Stromal cell of bone marrow (primary cell): ENCODE measurements around the gene PRPH2.
"Not testable (repeated sequence)": the region's sequence is repeated elsewhere in the genome, so short reads cannot be mapped to it uniquely, and the experiment has no call there.

Experiments used
- DNase-seq: peaks from one replicate; pipeline ENCODE4 v3.0.0-alpha.2; 2012; ENCODE audit warnings: low read depth

PRPH2 gene

GRCh38 chr6:42698217-42698616, 24.2 kb downstream of the PRPH2 start:
- no peak for DNase-seq

GRCh38 chr6:42697268-42697655, 25.1 kb downstream of the PRPH2 start:
- DNase-seq, result no peak

DNA sequence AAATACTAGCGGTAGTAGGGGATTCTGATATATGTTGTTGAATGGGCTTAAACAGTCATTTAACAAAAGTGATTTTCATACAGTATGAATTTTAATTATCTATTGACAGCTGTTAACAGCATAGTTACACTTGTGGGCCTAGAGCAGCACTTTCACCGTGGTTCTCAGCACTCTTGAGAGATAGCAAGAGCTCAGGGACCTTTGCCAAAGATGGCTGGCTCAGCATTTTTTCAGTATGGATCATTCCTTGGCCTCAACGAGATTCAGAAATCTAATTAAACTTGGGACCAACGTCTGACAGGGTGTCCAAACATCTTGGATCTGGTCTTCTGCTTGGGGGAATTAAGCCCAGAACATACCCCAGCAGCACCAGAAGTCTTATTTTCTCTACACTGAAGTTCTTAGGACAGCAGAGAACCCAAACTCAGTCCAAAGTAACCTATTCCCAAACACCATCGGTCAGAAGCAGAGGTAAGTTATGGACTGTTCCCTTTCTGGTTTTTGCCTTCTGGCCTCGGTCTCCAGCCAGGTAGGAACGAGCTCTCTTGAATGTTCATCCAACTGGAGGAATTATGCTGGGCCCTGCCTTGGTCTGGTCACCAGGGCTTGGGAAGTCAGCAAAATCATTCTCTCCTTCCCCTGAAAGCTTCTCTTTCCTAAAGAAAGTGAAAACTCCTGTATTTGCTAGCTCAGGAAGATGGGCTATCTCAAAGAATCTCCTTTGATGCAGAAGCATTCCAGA, 25.7 kb downstream of the PRPH2 start:
- peak; percentile 49 for DNase-seq

GRCh38 chr6:42694586-42694985, 27.8 kb downstream of the PRPH2 start:
- DNase-seq, result peak; percentile 18

DNA sequence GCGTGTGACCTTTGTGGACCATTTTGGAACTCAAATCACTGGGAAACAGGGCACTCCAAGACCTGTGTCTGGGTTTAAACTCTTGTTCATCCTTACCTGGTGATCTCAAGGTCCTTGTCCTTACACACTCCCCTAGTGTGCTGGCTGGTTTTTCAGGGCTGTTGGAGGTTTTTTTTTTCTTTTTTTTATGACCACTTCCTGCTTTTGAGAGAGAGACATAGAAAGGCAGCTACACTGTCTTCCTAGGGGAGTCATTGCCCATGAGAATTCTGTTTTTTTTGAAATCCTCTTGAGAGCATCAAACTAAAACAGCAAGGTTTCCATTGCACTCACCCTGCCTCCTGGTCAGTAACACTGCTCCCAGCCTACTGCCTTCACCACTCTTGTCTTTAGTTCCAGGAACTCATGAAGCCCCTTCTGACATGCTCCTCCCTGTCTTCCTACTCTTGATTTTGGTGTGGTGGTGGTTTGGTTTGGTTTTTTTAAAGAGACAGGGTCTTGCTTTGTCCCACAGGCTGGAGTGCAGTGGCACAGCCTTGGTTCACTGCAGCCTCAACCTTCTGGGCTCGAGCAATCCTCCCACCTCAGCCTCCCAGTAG, 28.6 kb downstream of the PRPH2 start:
- no peak for DNase-seq

GRCh38 chr6:42692137-42692911, 30.1 kb downstream of the PRPH2 start:
- DNase-seq, result peak; percentile 22

DNA sequence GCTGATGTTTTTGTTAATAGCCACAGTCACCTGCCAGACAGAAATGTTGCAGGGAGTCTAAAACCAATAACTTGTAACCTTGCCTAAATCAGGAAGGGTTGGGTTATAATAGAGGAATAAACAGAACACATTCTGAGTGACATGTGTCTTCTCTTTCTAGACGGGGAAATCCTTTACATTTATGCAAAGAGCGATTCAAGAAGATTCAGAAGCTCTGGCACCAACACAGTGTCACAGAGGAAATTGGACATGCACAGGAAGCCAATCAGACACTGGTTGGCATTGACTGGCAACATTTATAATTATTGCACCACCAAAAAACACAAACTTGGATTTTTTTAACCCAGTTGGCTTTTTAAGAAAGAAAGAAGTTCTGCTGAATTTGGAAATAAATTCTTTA, 31.5 kb downstream of the PRPH2 start:
- DNase-seq, result no peak

- no peak for DNase-seq
Measured at GRCh38 chr6:42690151-42690702, 32.2 kb downstream of the PRPH2 start.

DNA sequence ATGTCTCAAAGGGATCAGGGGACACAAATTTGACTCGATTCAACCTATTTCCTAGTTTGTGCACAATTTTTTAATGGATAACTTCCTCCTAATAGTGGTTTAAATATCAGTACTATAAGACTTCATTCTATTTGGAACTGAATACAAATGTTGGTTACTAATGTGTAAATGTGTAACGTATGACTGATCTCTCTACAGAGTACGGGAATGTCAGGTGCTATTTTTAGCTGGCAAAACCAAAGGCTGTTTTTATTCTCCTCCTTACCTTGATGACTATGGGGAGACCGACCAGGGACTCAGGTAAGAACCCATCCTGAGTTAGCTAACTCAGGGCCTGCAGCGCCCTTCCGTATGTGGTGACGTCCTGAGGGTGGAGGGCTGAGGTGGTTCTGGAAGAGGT, 33.0 kb downstream of the PRPH2 start:
- DNase-seq, result no peak

GRCh38 chr6:42688281-42688680, 34.1 kb downstream of the PRPH2 start:
- no peak for DNase-seq

DNA sequence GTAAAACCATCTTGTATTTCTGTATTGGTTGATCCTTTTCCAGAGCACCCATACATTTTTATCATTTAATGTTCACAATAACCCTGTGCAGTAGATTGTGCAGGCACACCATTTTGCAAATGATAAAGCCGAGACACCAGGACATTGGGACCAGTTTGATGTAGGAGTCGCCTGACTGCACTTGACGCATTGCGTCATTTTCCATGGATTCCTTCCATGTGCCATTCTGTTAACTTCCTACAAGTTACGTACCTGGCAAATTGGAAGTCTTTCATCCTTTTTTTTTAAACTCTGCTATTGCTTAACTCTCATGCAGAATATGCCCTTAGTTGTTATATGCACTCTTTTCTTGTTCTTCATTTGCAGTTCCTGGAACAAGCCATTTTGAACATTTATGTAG, 43.0 kb downstream of the PRPH2 start:
- DNase-seq, result no peak

DNA sequence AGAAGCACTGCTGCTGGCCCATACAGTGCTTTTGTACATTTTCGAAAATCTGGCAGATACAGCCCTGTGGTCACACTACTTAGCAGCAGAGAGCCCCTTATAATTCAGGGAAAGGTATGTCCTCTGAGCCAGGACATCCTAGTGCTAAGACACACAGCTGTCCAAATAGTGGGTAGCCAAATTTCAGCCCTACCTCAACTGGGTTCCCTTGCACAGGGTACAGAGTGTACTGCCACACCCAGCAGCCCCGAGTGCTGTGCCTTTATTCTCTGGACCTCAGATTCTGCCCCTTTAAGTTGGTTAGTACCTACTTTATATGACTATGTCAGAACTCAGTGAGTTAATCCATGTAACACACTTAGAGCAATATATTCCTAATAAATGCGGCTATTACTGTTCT, 47.6 kb downstream of the PRPH2 start:
- no peak for DNase-seq

GRCh38 chr6:42674368-42674767, 48.0 kb downstream of the PRPH2 start:
- DNase-seq, result not testable (repeated sequence)

DNA sequence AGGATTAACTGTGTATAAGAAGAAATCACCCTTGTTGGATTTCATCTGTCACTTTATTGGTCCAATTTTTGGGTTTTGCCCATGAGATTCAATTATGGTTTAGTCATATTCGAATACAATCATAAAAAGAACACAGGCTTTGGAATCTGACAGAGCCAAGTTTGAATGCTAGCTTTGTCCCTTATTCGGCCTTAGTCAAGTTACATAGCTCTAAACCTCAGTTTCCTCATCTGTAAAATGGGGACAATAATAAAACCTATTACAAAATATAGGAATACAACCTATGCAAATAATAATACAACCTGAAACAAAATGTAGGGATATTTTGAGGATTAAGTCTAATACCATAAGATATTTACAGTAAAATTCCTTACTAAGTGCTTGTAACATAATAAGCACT, 57.7 kb downstream of the PRPH2 start:
- no peak for DNase-seq

- DNase-seq, result peak; percentile 49
Measured at GRCh38 chr6:42661540-42662153, 60.8 kb downstream of the PRPH2 start.

DNA sequence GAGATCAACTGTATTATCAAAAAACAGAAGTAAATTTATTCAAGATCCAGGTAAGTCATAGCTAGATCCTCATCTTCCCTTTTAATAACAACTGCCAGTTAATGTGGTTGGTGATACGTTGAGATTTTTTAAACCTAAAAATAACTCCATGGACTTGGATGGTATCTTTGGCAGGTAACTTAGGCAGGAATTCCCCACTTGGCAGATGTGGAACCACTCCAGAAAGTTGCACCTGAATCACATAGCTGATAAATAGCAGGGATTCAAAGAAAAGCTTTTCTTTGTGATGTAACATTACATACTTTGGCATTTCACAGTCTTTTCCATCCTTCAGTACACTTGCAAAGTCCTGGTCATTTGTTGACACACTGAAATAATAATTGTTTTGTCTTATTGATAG, 62.6 kb downstream of the PRPH2 start:
- DNase-seq, result no peak

DNA sequence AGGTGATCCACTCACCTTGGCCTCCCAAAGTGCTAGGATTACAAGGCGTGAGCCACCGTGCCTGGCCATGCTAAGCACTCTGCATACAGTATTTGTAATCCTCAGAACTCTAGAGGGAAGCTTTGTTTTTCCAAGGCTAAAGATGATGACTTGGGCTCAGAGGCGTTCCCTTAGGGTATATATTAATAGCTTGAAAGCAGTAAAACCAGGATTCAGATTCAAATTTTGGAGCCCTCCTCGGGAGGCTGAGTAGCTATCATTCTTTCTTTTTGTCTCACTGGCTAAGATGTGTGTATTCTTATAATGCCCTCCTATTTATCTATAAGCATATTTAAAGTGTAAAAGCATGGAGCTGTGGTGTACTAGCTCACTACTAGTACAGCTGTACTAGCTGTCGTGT, 68.5 kb downstream of the PRPH2 start:
- DNase-seq, result no peak

DNA sequence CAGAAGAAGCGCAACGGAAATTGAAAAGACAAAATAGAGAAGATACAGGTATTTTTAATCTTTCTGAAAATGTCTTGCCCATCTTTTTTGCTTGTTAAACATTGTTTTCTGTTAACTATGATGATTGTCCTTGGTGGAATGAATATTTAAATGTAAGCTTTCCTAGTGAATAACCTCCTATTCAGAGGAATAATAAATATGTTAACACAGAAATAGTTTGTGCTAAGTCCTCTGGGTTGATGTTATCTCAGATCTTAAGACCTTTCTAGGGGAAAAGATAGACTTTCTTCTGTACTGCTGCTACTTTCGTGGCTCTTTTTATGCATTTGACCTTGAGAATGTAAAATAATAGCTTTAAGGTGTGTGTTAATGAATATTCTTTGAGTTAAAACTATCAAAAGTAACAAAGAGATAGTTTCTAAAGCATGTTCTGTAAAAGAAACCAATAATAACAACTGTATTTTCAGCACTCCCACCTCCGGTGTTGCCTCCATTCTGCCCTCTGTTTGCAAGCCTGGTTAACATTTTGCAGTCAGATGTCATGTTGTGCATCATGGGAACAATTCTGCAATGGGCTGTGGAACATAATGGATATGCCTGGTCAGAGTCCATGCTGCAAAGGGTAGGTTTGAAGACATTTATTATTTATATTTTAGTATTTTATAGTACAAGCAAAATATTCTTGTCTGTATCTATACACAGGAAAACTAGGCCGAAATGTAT, 70.2 kb downstream of the PRPH2 start:
- no peak for DNase-seq
